HFFc6 (cell line): ENCODE results near the gene GALNT18. TPM values are rescaled to one million over a fixed set of nuclear protein-coding genes. Genes with fewer than 3 reads are reported as not detected.

Experiments used
- DNase-seq: peaks from one replicate; pipeline ENCODE4 v3.0.0-alpha.2; 2018
- H3K27ac Mint-ChIP-seq: 2 replicates; pipeline ENCODE4 v1.8.0; 2020; ENCODE audit warnings: mild to moderate bottlenecking, mixed read lengths
- H3K27me3 Mint-ChIP-seq: 2 replicates; pipeline ENCODE4 v1.8.0; 2021; ENCODE audit warnings: mild to moderate bottlenecking, moderate library complexity, mixed read lengths; ENCODE audit not compliant: insufficient read depth
- H3K36me3 Mint-ChIP-seq: 2 replicates; pipeline ENCODE4 v1.8.0; 2021; ENCODE audit warnings: low read depth, mixed read lengths
- H3K4me1 Mint-ChIP-seq: 2 replicates; pipeline ENCODE4 v1.8.0; 2020; ENCODE audit warnings: low read depth, mixed read lengths
- H3K4me3 Mint-ChIP-seq: 2 replicates; pipeline ENCODE4 v1.8.0; 2020; ENCODE audit warnings: mild to moderate bottlenecking, moderate library complexity, mixed read lengths
- H3K9me3 Mint-ChIP-seq: 2 replicates; pipeline ENCODE4 v1.8.0; 2020; ENCODE audit warnings: mild to moderate bottlenecking, mixed read lengths
- total RNA-seq, 6 experiments: library from RNA; stranded (reverse); fragmentation: NEBNext Ultra II Directional; extraction: Animal tissue kit (Norgen Biotek cat#: 25700); gene quantifications; 2 replicates in 1 of 6; 3 replicates in 5 of 6; pipeline ENCODE4 v1.2.3, GENCODE V29; 2021
- TF ChIP-seq, protein P1 (sequence below): fragments of 200-600 bp; sonication (generic); IDR thresholded peaks from 2 replicates; pipeline ENCODE4 v1.5.0; 2021; ENCODE audit warnings: antibody characterized with exemption, mild to moderate bottlenecking

GALNT18 gene
- total RNA-seq, 6 experiments from 2014 or later, result 2.7 to 13.7 (median 12.4) TPM

DNA sequence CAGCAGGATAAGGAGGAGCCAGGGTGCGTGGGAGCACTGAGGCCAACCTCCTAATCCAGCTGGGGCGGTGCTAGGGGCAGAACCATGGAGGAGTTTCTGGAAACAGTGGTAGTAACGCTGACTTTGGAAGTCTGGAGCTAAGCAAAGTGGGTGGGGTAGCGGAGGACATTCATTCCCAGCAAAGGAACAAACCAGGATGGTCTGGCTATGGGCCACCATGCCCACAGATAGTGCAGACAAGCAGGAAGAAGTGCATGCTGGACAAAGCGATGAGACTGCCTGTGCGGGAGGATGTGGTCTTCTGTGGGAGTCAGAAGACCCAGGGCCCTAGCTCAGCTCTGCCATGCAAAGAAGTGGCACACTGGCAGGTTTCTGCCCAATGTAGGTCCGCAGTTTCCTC lies 197.1 kb downstream of the GALNT18 start:
- Mint-ChIP-seq H3K4me3 (no peak overlapping the region), H3K36me3 (no peaks in the 10 kb centered on the region), H3K27ac (no peak overlapping the region), H3K4me1 (peaks cover 50% of the 10 kb centered on the region), H3K9me3 (no peaks in the 10 kb centered on the region), H3K27me3 (no peaks in the 10 kb centered on the region; the same call in 1 of the 2 replicates)
- TF ChIP-seq, protein P1, sequence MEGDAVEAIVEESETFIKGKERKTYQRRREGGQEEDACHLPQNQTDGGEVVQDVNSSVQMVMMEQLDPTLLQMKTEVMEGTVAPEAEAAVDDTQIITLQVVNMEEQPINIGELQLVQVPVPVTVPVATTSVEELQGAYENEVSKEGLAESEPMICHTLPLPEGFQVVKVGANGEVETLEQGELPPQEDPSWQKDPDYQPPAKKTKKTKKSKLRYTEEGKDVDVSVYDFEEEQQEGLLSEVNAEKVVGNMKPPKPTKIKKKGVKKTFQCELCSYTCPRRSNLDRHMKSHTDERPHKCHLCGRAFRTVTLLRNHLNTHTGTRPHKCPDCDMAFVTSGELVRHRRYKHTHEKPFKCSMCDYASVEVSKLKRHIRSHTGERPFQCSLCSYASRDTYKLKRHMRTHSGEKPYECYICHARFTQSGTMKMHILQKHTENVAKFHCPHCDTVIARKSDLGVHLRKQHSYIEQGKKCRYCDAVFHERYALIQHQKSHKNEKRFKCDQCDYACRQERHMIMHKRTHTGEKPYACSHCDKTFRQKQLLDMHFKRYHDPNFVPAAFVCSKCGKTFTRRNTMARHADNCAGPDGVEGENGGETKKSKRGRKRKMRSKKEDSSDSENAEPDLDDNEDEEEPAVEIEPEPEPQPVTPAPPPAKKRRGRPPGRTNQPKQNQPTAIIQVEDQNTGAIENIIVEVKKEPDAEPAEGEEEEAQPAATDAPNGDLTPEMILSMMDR, result no peak
- no peak for DNase-seq

DNA sequence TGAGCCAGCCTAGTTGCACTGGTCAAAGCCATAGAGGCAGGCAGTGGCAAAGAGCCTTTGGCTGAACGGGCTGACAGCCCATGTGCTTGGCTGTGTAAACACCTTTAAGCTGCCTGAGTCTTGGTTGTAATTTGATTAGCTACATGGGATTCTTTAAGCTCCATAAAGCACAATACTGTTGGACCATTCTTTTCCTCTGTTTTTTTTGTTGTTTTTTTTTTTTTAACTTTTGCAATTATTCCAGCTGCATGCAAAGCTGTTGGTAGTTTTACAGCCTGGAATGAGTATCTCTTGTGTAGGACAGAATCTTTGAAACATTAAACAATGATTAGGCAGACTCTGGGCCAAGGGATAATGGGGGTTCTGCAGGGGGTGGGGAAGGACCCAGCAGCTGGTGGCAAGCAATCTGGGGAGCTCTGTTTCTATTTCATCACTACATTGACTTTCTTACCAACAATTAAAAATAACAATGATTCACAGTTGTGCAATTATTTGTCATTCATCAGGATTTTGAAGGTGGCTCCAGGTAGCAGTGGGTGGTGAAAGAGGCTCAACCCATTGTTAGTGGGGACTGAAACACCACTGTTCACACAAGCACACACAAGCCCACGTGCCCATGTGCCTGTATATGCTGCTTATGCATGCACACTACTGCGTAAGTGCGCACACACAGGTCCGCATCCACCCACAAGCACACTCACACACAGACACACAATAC lies 199.2 kb downstream of the GALNT18 start:
- Mint-ChIP-seq H3K4me1 (peaks cover 51% of the 10 kb centered on the region), H3K27ac (no peak overlapping the region), H3K9me3 (no peaks in the 10 kb centered on the region), H3K27me3 (no peaks in the 10 kb centered on the region; the same call in 1 of the 2 replicates), H3K36me3 (no peaks in the 10 kb centered on the region), H3K4me3 (no peak overlapping the region)
- TF ChIP-seq, protein P1, result no peak
- DNase-seq, result no peak

DNA sequence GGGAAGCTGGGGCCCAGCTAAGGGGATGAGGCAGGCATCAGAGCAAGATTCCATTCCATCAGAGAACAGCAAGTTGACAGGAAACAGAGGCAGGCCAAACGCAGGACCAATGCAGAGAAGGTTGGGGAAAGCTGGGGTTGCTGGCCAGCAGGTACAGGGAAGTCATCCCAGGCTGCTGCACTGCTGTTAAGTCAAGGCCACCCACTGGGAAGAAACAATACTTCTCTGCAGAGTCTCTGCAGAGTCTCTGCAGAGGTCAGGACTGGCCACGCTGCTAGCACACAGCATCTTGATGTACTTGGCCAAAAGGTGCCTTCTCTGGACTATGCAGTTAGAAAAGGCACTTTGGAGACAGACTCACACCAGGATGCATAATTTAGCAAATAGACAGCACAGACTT lies 200.3 kb downstream of the GALNT18 start:
- DNase-seq, result no peak
- no peak overlapping the region for H3K4me3 Mint-ChIP-seq
- TF ChIP-seq, protein P1, result no peak
- no peak overlapping the region for H3K27ac Mint-ChIP-seq
- H3K4me1 Mint-ChIP-seq, result peaks cover 51% of the 10 kb centered on the region
- H3K27me3 Mint-ChIP-seq, result no peaks in the 10 kb centered on the region; the same call in 1 of the 2 replicates
- H3K9me3 Mint-ChIP-seq, result no peaks in the 10 kb centered on the region
- H3K36me3 Mint-ChIP-seq, result no peaks in the 10 kb centered on the region

DNA sequence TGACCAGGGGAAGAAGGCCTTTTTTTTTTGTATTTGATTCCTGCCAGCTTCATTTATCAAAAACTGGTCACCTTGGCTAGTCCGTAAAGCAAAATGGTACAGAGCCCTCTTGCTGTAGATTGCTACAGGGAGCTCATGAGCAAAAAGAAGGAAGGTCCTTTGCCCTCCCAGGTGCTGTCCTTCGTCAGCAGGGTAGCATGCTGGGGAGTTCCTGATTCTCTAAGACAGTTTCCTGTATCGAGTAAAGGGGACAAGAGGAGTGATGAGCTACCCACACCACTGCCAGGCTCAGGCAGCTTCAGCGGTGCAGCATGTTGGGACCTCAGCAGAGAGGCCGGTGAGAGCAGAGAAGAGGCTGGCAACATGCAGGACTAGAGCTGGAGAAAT lies 200.9 kb downstream of the GALNT18 start:
- TF ChIP-seq, protein P1, result no peak
- Mint-ChIP-seq H3K36me3 (no peaks in the 10 kb centered on the region), H3K4me1 (peaks cover 51% of the 10 kb centered on the region), H3K9me3 (no peaks in the 10 kb centered on the region), H3K27me3 (no peaks in the 10 kb centered on the region; the same call in 1 of the 2 replicates), H3K4me3 (no peak overlapping the region), H3K27ac (no peak overlapping the region)
- no peak for DNase-seq

DNA sequence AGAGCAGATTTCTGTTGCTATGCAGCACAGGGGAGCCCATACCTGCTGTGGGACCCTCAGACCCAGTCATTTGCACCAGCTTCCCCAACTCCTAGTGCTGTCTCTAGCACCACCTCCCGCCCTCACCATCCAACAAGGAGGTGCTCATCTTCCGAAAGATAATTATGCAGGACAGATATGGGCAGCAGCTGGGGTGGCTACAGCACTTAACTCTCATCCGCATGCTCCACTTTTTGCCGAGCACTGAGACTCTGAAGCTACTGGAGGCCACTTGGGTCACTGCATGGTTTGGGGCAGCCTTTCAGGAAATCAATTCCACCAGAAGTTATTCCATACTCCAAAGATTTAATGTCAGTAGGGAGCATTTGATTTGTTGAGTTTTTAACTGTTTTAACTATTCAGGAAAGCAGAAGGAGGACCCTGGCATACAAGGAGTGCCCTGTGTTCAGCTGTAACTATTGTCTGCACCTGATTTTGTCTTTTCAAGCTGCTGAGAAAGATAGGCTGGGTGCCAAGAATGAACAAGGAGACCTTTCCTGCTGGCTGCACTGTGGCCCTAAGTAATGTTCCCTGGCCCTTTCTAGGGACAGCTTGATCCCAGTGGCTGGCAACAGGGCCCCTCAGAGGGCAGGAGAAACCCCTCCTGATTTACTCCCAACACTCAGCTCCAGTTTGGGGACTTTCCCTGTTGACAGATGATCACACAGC lies 201.5 kb downstream of the GALNT18 start:
- H3K36me3 Mint-ChIP-seq, result no peaks in the 10 kb centered on the region
- no peak overlapping the region for H3K27ac Mint-ChIP-seq
- H3K4me1 Mint-ChIP-seq, result peaks cover 51% of the 10 kb centered on the region
- H3K27me3 Mint-ChIP-seq, result no peaks in the 10 kb centered on the region; the same call in 1 of the 2 replicates
- H3K9me3 Mint-ChIP-seq, result no peaks in the 10 kb centered on the region
- no peak overlapping the region for H3K4me3 Mint-ChIP-seq
- no peak for DNase-seq
- TF ChIP-seq, protein P1, result no peak
